NCI-H2171 treated with DMSO at 0.1 percent for 48 hours (cell line): ENCODE measurements around the gene LAMA4.

Source experiments
- DNase-seq: peaks from one replicate; lab custom pipeline; 2025; lab: John Stamatoyannopoulos, UW

LAMA4 gene

DNA sequence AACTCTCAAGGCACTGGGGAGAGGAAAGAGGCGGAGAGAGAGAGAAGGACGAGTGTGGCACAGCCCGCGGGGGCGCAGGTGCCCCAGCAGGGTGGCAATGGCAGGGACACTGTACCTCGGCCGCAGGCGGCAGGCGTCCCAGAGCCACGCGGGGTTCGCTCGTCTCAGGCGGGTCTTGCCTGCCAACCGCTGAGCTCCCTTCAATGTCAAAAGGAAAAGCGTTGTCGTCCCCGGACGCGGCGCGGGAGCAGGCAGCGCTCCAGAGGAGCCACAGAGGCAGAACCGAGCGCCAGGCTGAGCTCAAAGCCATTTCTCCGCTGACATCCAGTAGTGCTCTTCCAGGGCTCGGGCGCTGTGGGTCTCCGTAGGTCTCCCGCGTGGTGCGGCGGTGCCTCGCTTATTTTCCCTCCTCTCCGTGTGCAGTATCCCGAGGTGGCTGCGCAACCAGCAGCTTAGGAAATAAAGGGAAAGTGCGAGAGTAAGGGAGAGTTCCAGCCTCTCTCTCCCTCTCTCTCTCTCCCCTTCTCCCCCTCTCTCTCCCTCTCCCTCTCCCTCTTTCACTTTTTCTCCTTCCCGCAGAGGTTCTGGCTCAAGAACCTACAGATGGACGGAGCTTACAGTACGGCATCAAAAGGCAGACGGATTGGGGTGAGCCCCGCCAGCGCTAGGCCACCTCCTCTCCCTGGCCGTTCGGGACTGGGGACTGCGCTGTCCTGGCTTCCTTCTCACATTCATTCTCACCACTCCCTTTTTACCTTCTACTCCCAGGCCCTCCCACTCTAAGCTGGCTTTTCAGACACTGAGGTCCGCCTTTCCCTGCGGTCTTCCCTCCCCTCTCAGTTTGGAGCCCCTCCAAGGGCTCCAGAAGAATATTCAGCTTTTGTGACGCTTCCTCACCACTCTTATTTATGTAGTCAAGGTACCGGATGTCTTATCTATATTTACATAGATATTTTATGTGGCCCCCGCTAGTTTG lies at the start of gene LAMA4:
Gene LAMA4 (minus strand): TSS at position 727 of the 976 bp plus-strand sequence. CDS start 417 bp downstream, at position 310.
- DNase-seq, result peak; percentile 57

DNA sequence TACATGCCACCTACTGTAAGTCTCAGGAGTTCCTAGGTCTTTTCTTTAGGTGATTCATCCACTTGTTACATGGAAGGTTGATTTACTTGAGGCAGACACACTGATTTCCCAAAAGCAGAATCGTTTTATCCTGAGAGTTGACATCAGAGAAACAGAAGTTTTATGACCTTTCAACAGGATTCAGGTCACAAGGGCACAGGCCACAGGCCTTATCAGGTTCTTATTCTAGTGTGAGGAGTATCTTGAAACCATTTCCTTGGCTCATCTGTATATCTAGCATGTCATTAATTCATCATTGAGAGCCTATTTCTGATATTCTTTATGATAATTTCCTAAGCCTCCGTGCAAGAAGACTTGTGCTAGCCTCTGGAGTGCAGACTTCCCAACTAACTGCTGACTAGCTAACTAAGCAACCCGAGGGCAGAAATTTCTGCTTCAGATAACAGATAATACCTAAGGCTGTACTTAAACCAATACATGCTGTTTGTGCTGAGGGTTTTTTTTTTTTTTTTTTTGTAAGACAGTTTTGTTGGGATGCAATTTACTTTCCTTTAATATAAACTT lies 47.9 kb upstream of the LAMA4 start:
- DNase-seq, result no peak

DNA sequence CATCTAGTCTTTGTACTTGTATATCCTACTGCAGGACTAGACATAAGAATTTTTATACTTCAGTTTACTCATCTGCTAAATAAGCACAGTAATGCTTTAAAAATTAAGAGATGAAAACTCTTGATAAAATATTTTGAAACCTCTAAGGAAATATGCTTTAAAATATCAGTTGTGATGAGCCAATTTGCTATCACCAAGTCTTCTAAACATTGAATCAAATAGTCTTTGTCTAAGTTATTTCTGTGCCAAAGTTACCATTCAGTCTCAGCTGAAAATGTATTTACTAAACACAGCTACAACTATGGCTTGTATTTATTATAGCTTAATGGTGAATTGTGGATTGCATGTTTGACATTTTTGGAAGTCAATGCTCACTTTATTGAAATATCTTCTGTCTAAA lies 46.5 kb upstream of the LAMA4 start:
- DNase-seq, result no peak

GRCh38 chr6:112298816-112299281 lies 44.5 kb upstream of the LAMA4 start:
- no peak for DNase-seq

DNA sequence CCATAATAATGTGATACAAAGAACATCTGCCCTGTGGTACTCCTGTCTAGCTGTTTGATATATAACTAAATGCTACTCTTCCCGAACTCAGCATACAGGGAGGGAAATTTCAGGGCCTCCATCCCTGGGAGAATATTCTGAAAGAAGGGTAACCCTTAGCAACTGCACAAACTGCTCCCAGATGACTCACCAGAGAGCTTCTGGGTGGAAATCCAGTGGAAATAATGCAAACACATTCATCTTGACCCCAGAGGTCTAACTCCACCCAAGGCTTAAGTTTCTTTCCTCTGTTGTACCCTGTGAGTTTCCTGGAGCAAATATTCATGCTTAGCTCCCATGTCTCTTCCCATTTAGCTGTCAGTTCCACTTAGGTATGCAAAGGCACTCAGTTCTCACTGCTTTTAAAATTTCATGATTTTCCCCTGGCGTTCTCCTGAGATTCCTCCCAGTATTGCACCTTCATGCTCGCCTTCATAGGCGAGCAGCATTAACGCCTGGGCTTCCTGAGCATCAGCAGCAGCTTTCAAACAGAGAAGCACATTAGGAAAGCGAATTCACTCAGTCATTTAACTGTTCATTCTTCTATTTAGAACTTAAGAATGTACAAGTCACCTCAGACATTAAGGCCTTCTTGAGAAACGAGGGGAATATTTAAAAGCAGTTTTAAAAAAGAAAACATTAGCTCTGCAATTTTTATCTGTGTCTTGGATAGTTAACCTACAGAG lies 43.8 kb upstream of the LAMA4 start:
- no peak for DNase-seq

GRCh38 chr6:112296694-112297093 lies 42.3 kb upstream of the LAMA4 start:
- no peak for DNase-seq

DNA sequence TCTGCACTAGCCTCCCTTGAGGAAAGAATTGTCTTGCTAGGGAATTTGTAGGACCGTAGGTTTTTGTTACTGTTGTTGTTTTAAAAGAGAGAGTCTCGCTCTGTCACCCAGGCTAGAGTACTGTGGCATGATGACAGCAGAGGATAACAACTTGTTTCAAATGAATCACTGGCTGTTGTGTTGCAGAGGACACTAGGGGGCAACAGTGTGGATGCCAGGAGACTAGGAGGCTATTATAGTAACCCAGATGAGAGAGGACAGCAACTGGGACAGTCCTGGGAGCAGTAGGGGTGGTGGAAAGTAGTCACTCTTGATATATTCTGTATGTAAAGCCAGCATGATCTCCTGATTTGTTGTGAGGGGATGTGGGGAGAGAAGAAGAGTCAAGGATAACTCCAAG lies 41.8 kb upstream of the LAMA4 start:
- no peak for DNase-seq

- no peak for DNase-seq
Observed at GRCh38 chr6:112291161-112291762, 36.9 kb upstream of the LAMA4 start.

DNA sequence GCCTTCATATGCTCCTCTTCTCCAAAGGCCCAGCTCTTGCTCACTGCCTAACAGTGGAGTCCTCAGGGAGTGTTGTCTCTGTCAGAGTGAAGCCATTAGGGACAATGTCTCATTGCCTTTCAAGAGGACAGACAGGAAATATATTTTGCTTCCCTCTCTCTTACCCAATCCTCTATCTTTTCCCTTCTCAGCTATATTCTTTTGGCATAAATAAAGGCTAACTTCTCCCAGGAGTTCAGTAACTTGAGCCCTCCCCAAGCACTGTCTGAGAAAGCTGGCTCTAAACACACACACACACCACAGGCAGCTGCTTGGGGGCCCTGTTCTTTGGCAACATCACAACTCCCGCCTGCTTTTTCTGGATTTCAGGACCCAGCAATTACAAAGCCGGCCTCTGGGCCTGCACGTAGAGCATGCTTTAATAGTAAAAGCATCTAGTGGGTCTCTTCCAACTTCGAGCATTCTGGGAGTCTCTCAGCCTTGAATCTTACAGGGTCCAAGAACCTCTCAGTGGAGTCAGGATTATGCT lies 34.7 kb upstream of the LAMA4 start:
- DNase-seq, result peak; percentile 71

DNA sequence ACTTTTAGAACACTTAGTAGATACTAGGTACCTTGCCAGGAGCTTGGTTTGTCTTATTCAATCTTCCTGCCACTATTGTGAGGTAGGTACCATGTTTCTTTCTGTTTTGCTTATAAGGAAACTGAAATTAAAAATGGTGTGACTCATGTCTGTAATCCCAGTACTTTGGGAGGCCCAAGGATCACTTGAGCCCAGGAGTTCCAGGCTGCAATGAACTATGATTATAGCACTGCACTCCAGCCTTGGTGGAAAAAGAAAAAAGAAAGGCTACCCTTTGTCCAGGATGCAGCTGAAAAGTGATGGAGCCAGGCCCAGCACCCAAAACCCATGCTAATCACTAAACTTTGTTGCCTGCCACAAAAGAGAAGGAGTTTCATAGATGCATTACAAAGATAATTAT lies 34.1 kb upstream of the LAMA4 start:
- DNase-seq, result no peak

DNA sequence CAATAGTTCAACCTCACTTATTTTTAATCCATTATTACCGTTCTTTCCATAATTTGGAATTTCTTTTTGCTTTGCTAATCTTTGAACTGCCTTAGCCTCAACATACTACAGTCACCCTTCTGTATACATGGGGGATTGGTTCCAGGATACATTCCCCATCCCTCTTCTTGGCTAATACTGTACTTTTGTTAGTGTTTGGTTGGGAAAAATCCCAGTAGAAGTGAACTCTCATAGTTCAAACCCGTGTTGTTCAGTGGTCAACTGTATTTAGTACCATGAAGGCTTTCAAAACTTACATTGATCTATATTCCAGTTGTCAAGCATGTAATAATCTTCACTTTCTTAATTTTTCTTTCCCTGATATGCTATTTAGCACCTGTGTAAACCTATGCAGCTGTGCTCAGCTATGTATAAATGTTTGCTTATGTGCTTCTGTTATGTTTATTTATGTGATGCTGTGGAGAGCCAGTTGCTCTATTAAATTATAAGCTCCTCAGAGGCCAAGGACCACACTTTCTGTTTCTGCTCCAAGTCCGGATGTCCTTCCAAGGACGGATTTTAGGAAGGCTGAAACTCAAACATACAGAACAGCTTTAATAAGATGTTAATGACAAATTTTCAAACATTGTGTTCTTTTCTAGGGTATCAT lies 33.3 kb upstream of the LAMA4 start:
- no peak for DNase-seq

- no peak for DNase-seq
Observed at GRCh38 chr6:112286500-112287144, 32.3 kb upstream of the LAMA4 start.

- no peak for DNase-seq
Observed at GRCh38 chr6:112286010-112286409, 31.6 kb upstream of the LAMA4 start.

DNA sequence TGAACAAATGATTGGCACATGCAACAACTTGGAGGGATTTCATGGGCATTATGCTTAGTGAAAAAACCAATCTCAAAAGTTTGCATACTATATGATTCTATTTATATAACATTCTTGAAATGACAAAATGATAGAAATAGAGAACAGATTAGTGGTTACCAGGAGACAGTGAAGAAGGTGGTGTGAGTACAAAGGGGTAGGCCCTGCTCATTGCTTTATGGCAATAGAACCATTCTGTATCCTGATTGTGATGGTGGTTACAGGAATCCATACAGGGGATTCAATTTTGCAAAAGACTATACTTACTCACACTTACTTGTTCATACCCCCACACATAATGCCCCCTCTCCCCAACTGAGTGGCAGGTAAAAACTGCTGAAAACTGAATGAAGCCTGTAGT lies 30.2 kb upstream of the LAMA4 start:
- no peak for DNase-seq

DNA sequence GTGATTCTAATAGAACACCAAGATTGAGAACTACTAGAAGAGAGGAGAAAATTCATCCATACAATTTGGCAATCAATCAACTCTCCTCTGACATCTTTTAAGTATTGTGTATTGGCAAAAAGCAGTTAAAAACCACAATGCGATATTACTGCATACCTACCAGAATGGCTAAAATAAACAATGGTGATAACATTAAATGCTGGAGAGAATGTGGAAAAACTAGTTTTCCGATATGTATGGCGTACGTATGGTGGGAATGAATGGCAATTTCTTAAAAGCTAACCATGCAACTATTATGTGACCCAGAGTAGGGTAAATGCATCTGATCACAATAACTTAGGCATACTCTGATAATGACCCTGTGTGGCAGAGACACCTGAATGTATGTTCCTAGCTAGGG lies 29.3 kb upstream of the LAMA4 start:
- no peak for DNase-seq

GRCh38 chr6:112281821-112282615 lies 27.7 kb upstream of the LAMA4 start:
- DNase-seq, result peak; percentile 49

DNA sequence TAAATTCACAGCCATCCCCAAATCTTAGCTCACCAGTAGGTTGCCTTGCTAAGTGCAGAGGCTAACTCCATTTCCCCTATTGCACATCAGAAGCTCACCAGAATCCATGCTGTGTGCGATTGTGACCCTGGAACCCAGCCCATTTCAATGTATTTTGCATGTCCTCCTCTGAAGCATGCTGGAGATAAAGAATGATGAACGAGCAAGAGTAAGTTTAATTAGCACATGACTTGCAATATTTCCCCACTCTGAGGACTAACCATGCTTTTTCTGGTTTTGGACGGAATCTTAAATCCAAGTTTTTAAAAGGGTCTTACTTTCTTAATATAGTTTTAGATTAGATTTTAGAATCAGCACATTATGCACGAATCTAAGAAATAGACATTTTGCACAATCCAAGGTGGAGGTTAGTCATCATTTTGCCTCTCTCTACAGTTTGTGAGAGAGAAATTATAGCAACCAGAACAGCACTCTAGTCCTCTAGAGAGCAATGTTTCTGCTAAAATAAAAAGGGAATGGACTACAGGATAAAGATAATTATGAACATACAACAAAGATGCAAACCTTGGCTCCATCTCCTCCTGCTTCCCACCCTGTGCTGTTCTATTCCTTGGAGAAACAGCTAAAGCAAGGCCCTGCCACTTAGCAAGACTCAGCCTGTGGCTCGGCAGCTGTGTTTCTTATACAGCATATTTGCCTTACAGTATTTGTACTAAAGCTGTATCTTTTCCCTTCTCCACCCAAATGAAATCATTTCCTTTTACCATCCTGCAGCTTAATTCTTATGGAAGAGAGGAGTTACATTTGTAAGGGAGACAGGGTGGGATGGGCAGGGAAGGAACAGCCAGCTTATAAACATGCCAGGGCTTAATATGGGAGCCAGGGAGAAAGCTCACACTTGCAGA lies 24.9 kb upstream of the LAMA4 start:
- DNase-seq, result no peak

DNA sequence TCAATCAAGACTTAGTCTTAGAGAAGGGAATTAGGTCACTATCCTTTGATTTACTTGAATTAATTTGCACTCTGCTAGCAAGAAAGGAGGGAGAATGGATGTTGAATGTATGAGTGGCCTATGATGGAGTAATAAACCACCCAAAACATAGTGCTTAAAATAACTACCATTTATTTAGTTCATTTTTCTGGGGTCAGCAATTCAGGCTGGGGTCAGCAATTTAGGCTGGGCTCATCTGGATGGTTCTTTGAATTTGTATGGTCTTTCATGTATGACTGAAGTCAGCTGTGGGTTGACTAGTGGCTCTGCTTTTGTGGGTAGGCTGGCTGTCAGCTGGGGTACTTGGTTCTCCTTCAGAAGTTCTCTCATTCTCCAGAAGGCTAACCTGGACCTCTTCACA lies 21.0 kb upstream of the LAMA4 start:
- no peak for DNase-seq

GRCh38 chr6:112274774-112275173 lies 20.4 kb upstream of the LAMA4 start:
- no peak for DNase-seq
